DOHH2 (cell line): ENCODE results near the gene MRPL38.

Experiments used
- H3F3A ChIP-seq: fragments of 200-600 bp; sonication (generic), shearing (Covaris generic); 2 replicates; pipeline ENCODE4 v1.6.0; 2016; ENCODE audit warnings: antibody characterized with exemption, mild to moderate bottlenecking; ENCODE audit not compliant: control insufficient read depth, insufficient read depth
- H3K27ac ChIP-seq: fragments of 200-600 bp; sonication (generic); 2 replicates; pipeline ENCODE4 v1.5.1; 2014; ENCODE audit warnings: low read depth, mild to moderate bottlenecking, low read length, moderate library complexity
- H3K27me3 ChIP-seq: fragments of 200-600 bp; sonication (generic); 2 replicates; pipeline ENCODE4 v1.6.1; 2014; ENCODE audit warnings: mild to moderate bottlenecking, low read length, mixed read lengths; ENCODE audit not compliant: control insufficient read depth
- H3K36me3 ChIP-seq: fragments of 200-600 bp; sonication (generic); 2 replicates; pipeline ENCODE4 v1.6.1; 2014; ENCODE audit warnings: mild to moderate bottlenecking, low read length, moderate library complexity, mixed read lengths; ENCODE audit not compliant: control insufficient read depth
- H3K4me1 ChIP-seq: fragments of 200-600 bp; sonication (generic); 2 replicates; pipeline ENCODE4 v1.6.1; 2014; ENCODE audit warnings: mild to moderate bottlenecking, low read length, mixed read lengths; ENCODE audit not compliant: control insufficient read depth
- H3K4me2 ChIP-seq: fragments of 200-600 bp; sonication (generic); 2 replicates; pipeline ENCODE4 v1.6.0; 2014; ENCODE audit warnings: mild to moderate bottlenecking, low read length, moderate library complexity
- H3K4me3 ChIP-seq: fragments of 200-600 bp; sonication (generic); 2 replicates; pipeline ENCODE4 v1.5.1; 2014; ENCODE audit warnings: mild to moderate bottlenecking, low read length, mixed read lengths
- H3K79me2 ChIP-seq: fragments of 200-600 bp; sonication (generic); 2 replicates; pipeline ENCODE4 v1.6.1; 2014; ENCODE audit warnings: mild to moderate bottlenecking, low read length, mixed read lengths; ENCODE audit not compliant: control insufficient read depth
- H3K9me2 ChIP-seq: fragments of 200-600 bp; sonication (generic); replicated peaks from 2 replicates; pipeline ENCODE4 v1.6.1; 2014; ENCODE audit warnings: mild to moderate bottlenecking, low read length, mixed read lengths; ENCODE audit not compliant: control insufficient read depth
- H3K9me3 ChIP-seq: fragments of 200-600 bp; sonication (generic); 2 replicates; pipeline ENCODE4 v1.6.1; 2014; ENCODE audit warnings: antibody characterized with exemption, low read length, mixed read lengths; ENCODE audit not compliant: control insufficient read depth, insufficient read depth
- H4K20me1 ChIP-seq: fragments of 200-600 bp; sonication (generic); 2 replicates; pipeline ENCODE4 v1.6.0; 2014; ENCODE audit warnings: low read depth, mild to moderate bottlenecking, antibody characterized with exemption, low read length, moderate library complexity; ENCODE audit not compliant: control insufficient read depth, insufficient read depth
- EZH2phosphoT487 ChIP-seq: fragments of 200-600 bp; sonication (generic); IDR thresholded peaks from 2 replicates; pipeline ENCODE4 v1.6.1; 2017; ENCODE audit warnings: borderline replicate concordance, mild to moderate bottlenecking, antibody characterized with exemption, low read length, moderate library complexity, mixed read lengths
- TF ChIP-seq, protein P1 (sequence below): fragments of 200-600 bp; sonication (generic); IDR thresholded peaks from one replicate; pipeline ENCODE4 v1.5.1; 2014; ENCODE audit warnings: antibody characterized with exemption, mild to moderate bottlenecking, low read depth, low read length; ENCODE audit not compliant: poor library complexity, severe bottlenecking

MRPL38 gene

GRCh38 chr17:75945211-75945610 lies 40.5 kb upstream of the MRPL38 start:
- Histone ChIP-seq H3K27ac (no peak overlapping the region), H4K20me1 (no peaks in the 10 kb centered on the region)

GRCh38 chr17:75943491-75943890 lies 38.8 kb upstream of the MRPL38 start:
- Histone ChIP-seq H3K9me3 (no peaks in the 10 kb centered on the region), H3K4me2 (no peak overlapping the region), H3K4me1 (peaks cover 18% of the 10 kb centered on the region), H3K9me2 (no peaks in the 10 kb centered on the region), H3F3A (peaks cover 9% of the 10 kb centered on the region; the same call in 1 of the 2 replicates), H3K79me2 (peaks cover 5% of the 10 kb centered on the region; the same call in 1 of the 2 replicates), H3K27ac (no peak overlapping the region), H3K4me3 (no peak overlapping the region), H3K36me3 (peaks cover 8% of the 10 kb centered on the region; the same call in 1 of the 2 replicates), H3K27me3 (no peaks in the 10 kb centered on the region), H4K20me1 (no peaks in the 10 kb centered on the region)
- TF ChIP-seq, protein P1, sequence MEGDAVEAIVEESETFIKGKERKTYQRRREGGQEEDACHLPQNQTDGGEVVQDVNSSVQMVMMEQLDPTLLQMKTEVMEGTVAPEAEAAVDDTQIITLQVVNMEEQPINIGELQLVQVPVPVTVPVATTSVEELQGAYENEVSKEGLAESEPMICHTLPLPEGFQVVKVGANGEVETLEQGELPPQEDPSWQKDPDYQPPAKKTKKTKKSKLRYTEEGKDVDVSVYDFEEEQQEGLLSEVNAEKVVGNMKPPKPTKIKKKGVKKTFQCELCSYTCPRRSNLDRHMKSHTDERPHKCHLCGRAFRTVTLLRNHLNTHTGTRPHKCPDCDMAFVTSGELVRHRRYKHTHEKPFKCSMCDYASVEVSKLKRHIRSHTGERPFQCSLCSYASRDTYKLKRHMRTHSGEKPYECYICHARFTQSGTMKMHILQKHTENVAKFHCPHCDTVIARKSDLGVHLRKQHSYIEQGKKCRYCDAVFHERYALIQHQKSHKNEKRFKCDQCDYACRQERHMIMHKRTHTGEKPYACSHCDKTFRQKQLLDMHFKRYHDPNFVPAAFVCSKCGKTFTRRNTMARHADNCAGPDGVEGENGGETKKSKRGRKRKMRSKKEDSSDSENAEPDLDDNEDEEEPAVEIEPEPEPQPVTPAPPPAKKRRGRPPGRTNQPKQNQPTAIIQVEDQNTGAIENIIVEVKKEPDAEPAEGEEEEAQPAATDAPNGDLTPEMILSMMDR, result no peak
- TF ChIP-seq EZH2phosphoT487, result no peak

More at GRCh38 chr17:75945211-75945610, 40.5 kb upstream of the MRPL38 start:
- Histone ChIP-seq H3K27me3 (no peaks in the 10 kb centered on the region), H3K4me3 (no peak overlapping the region), H3K4me1 (peaks cover 10% of the 10 kb centered on the region), H3K9me2 (no peaks in the 10 kb centered on the region), H3K36me3 (peaks cover 19% of the 10 kb centered on the region), H3K4me2 (no peak overlapping the region), H3K9me3 (no peaks in the 10 kb centered on the region), H3F3A (peaks cover 9% of the 10 kb centered on the region; the same call in 1 of the 2 replicates), H3K79me2 (peaks cover 5% of the 10 kb centered on the region; the same call in 1 of the 2 replicates)
- TF ChIP-seq EZH2phosphoT487, result no peak
- TF ChIP-seq, protein P1, result no peak

GRCh38 chr17:75942473-75942872 lies 37.8 kb upstream of the MRPL38 start:
- Histone ChIP-seq H3K79me2 (peaks cover 5% of the 10 kb centered on the region; the same call in 1 of the 2 replicates), H3K9me3 (no peaks in the 10 kb centered on the region), H3K4me1 (peaks cover 18% of the 10 kb centered on the region), H3K4me3 (no peak overlapping the region), H3K27ac (no peak overlapping the region), H3K4me2 (no peak overlapping the region), H3K36me3 (peaks cover 8% of the 10 kb centered on the region; the same call in 1 of the 2 replicates), H3K27me3 (no peaks in the 10 kb centered on the region), H4K20me1 (no peaks in the 10 kb centered on the region), H3K9me2 (no peaks in the 10 kb centered on the region), H3F3A (peaks cover 9% of the 10 kb centered on the region; the same call in 1 of the 2 replicates)
- TF ChIP-seq, protein P1, result no peak
- no peak for TF ChIP-seq EZH2phosphoT487
